NCI-H2029 treated with DMSO at 0.1 percent for 48 hours (cell line): ENCODE measurements around the gene MDM2.

Experiments
- DNase-seq: peaks from one replicate; lab custom pipeline; 2025; lab: John Stamatoyannopoulos, UW

MDM2 gene

DNA sequence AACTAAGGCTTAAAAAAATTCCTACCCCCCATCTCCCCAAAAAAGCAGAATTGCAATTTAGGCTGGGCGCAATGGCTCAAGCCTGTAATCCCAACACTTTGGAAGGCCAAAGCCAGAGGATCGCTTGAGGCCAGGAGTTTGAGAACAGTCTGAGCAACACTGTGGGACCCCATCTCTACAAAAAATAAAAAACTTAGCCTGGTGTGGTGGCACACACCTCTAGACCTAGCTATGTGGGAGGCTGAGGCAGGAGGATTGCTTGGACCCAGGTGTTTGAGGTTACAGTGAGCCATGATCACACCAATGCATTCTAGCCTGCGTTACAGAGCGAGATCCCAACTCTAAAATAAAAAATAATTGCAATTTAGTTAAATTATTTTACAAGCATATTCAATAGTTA lies 70.9 kb downstream of the MDM2 start:
- DNase-seq: no peak

DNA sequence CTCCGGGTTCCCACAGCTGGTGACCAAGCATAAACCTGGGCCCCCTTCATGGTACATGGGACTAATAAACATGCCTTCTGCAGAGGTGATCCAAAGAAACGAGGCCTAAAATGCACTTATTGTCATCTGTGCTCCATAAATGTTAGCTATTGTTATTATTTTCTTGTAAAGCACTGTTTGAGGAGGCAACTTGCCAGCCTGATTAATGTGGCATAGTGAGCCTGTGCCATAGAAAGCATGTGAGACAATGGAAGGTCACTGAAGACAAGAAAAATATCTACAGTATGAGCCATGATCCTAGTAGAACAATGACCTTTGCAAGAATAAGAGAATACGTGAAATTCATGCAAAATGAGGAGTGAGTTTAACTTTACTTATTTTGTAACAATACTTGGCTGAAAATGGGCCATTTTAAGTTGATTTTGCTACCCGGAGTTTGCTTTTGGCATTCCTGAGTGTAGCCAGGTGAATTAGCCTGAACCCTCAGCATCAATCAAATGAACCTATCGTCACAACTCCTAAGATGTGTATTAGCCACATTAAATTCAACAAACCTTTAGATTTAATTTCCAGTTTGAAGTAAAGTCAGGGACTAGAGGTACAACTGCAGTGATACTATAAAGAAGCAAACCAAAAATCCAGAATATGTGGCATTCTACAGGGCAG lies 72.8 kb downstream of the MDM2 start:
- no peak for DNase-seq

GRCh38 chr12:68882251-68882964 lies 74.4 kb downstream of the MDM2 start:
- DNase-seq: no peak

DNA sequence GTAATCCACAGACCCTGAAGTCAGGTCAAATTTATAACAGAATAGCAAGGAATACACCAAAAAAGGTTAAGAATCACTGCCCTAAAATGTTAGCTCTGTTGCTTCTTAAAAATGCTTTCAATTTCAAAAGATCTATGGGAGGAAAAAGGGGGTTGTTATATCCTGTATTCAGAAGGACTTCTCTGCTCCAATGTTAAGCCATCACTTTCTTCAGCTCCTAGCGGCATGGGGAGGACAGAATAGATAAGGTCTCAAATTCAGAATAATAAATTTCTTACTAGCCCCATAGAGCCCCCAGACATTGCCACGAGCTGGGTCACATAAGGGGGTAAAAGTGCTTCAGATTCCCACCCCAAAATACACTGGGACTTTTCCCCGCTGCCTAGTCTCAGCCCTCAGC lies 75.2 kb downstream of the MDM2 start:
- no peak for DNase-seq

- no peak for DNase-seq
Observed at GRCh38 chr12:68884251-68884650, 76.3 kb downstream of the MDM2 start.

DNA sequence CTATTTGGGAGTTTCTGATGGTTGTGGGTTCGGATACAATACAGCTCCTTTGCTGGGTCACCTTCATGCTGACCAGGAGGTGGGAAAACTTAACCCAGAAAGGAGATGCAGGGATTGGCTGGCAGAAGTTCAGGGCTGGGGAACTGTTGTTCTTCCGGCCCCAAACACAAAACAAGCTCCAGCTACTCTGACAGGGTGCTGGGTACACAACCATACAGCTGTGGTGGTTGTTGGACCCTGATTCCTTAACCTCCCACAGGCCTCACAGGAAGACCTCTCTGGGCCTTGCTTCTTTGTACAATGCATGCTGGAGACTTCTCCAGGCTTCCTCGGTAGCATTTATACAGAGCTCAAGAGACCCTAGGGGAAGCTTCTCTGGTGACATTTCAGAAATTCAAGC lies 77.4 kb downstream of the MDM2 start:
- no peak for DNase-seq

GRCh38 chr12:68886636-68887572 lies 78.9 kb downstream of the MDM2 start:
- no peak for DNase-seq

- DNase-seq: no peak
Observed at GRCh38 chr12:68887641-68888040, 79.7 kb downstream of the MDM2 start.

DNA sequence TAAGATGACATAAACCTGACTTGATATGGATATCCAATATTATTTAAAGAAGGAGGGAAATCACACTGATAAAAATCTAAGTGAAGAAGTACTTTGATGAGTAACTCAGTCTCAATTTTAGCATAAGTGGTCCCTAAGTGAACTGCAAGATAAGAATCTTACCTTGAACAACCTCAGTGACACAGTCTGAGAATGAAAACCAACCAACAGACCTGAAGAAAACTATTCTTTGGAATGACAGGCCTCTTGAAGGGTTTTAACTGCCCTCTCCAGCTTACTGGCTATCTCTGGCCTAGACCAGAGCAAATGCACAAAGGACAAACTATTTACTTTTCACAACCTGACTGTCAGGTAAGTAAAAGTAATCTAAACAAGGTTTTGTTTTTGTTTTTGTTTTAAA lies 80.3 kb downstream of the MDM2 start:
- DNase-seq: no peak

DNA sequence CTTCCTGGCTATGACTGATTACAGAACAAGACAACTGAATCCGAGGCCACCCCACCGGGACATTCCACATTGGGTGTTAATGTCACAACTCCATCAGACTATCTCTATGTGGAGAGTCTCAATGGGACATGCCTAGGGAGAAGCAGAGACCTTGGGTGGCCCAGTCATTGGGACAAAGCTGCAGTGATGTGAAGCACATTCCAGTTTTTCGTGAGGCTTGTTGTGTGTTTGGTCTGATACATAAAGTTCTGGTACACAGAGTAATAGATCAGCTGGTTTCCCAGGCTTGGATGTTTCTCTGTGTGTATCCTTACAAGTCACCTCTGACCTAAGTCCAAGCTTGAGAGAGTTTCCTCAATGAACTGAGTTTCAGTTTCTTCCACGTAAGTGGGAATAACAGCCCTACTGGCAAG lies 82.7 kb downstream of the MDM2 start:
- no peak for DNase-seq

DNA sequence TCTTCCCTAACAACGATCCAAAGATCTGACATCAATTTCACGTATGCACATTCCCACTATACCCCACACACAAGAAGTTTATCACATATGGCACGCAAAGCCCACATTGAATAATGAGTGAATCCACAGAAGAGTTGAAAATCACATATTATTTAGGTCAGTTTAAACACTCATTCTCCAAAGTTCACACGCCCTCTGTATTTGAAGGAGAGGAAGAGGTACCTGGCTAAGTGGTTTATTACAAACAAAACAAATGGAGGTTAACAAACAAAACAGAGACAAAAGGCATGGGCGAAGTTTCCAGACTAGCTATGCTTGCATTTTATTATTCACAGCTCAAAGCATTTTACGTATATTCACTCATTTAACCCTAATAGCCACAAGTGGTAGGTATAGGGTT lies 83.2 kb downstream of the MDM2 start:
- no peak for DNase-seq

- DNase-seq: no peak
Observed at GRCh38 chr12:68893201-68893600, 85.2 kb downstream of the MDM2 start.

DNA sequence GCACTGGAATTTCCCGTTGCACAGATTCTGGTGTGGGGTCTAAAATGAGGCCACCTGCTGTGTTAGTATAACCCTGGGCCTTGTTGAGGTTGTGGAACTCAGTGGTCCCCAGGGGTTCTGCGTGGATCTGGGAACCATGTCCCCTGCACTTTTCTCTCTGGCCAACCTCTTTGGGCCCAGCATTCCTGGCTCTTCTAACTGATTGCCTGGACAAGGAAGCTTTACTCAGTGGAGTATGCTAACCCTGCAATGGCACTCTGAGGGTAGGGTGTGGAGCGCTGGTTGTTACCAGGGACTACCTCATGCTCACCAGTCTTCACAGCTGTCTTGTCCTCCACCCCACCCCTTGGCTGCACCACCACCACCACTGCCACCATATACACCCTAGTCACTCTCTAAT lies 85.8 kb downstream of the MDM2 start:
- DNase-seq: no peak

GRCh38 chr12:68894276-68894855 lies 86.4 kb downstream of the MDM2 start:
- DNase-seq: no peak

DNA sequence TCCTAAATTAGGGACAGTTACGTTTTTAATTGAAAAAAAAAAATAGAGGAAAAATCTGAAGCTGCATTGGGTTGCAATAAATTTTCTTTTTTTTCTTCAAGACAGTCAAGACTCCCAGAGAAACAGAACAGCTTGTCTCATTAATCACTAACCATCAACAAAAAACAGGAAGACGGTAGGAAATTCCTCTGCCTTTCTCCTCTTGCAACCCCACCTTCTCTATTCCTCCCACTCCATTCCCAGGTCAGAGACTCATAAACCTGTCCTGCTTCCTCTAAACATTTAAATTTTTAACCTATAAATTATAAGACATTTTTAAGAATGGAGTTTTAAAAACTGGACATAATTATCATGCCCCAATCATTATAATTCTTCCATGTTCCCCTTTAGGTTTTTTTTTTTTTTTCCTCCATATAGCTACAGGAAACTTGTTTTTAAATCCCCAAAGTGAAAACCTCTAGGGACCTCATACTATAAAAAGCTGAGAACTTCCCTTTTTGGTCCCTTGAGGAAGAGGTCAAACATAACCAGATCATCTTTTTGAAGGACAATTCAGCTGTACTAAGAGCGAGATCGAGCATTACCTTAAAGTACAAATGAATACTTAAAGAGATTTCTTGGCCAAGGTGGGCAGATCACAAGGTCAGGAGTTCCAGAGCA lies 89.0 kb downstream of the MDM2 start:
- DNase-seq: no peak

- no peak for DNase-seq
Observed at GRCh38 chr12:68899251-68899771, 91.3 kb downstream of the MDM2 start.

- no peak for DNase-seq
Observed at GRCh38 chr12:68900241-68900640, 92.3 kb downstream of the MDM2 start.
